Glutamatergic neuron (in vitro differentiated cells): ENCODE results near the gene CHRNA1. TPM values are rescaled to one million over a fixed set of nuclear protein-coding genes. Genes with fewer than 3 reads are reported as not detected.

Experiments used
- DNase-seq: peaks from one replicate; pipeline ENCODE4 v3.0.0; 2022
- H3K27ac Mint-ChIP-seq: one replicate; pipeline ENCODE4 v1.8.0; 2020; ENCODE audit warnings: mild to moderate bottlenecking, mixed read lengths, inconsistent platforms; ENCODE audit not compliant: unreplicated experiment
- H3K27me3 Mint-ChIP-seq: one replicate; pipeline ENCODE4 v1.8.0; 2020; ENCODE audit warnings: mild to moderate bottlenecking, moderate library complexity, mixed read lengths, inconsistent platforms; ENCODE audit not compliant: unreplicated experiment
- H3K36me3 Mint-ChIP-seq: one replicate; pipeline ENCODE4 v1.8.0; 2020; ENCODE audit warnings: mild to moderate bottlenecking, mixed read lengths, inconsistent platforms; ENCODE audit not compliant: unreplicated experiment
- H3K4me1 Mint-ChIP-seq: one replicate; pipeline ENCODE4 v1.8.0; 2020; ENCODE audit warnings: mild to moderate bottlenecking, low read depth, mixed read lengths, inconsistent platforms; ENCODE audit not compliant: unreplicated experiment
- H3K4me3 Mint-ChIP-seq: one replicate; pipeline ENCODE4 v1.8.0; 2020; ENCODE audit warnings: mild to moderate bottlenecking, mixed read lengths, inconsistent platforms; ENCODE audit not compliant: unreplicated experiment
- H3K9me3 Mint-ChIP-seq: one replicate; pipeline ENCODE4 v1.8.0; 2020; ENCODE audit warnings: mild to moderate bottlenecking, moderate library complexity, mixed read lengths, inconsistent platforms; ENCODE audit not compliant: unreplicated experiment
- total RNA-seq: library from RNA; stranded (reverse); fragmentation: NEBNext Ultra II Directional; extraction: Animal tissue kit (Norgen Biotek cat#: 25700); gene quantifications from one replicate; pipeline ENCODE4 v1.2.1, GENCODE V29; 2021; ENCODE audit not compliant: unreplicated experiment
- TF ChIP-seq, protein P1 (sequence below): fragments of 200-600 bp; sonication (generic); IDR thresholded peaks from one replicate; pipeline ENCODE4 v1.5.0; 2021; ENCODE audit not compliant: partially characterized antibody, unreplicated experiment

The CHRNA1 gene
- total RNA-seq, 1 donor from 2014 or later: 161 TPM

DNA sequence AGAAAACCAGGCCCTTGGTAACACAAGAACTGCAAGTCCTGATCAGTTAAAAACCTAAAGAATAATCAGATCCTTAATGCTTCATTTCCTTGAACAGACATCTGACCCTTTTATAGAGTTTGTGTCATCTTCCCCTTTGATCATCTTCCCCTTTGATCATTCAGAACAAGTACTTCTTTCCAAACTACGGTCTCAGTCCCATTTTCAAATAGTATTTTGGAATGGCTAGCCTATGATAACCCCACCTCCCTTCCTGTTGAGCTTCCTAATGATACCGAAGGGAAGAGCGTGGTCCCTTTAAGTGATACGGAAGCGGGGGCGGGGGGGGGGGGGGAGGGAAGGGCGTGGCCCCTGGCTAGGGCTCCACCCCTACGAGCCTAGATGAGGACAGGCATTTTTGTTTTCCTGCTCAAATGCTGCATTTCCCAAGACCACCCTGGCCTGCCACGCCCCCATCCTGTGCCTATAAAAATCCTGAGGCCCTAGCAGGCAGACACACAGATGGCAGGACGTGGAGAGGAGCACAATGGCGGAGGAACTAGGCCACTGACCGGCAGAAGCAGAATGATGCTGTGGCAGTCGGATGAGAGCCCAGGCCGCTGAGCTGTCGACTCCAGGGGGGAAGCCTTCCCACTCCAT lies 24.1 kb upstream of the CHRNA1 start:
- peaks cover 19% of the 10 kb centered on the region for H3K4me1 Mint-ChIP-seq
- H3K27ac Mint-ChIP-seq: peak overlapping the region; percentile 99
- peaks cover 2% of the 10 kb centered on the region for H3K36me3 Mint-ChIP-seq
- peaks cover 4% of the 10 kb centered on the region for H3K9me3 Mint-ChIP-seq
- DNase-seq: peak; percentile 67
- H3K27me3 Mint-ChIP-seq: peaks cover 2% of the 10 kb centered on the region
- TF ChIP-seq, protein P1, sequence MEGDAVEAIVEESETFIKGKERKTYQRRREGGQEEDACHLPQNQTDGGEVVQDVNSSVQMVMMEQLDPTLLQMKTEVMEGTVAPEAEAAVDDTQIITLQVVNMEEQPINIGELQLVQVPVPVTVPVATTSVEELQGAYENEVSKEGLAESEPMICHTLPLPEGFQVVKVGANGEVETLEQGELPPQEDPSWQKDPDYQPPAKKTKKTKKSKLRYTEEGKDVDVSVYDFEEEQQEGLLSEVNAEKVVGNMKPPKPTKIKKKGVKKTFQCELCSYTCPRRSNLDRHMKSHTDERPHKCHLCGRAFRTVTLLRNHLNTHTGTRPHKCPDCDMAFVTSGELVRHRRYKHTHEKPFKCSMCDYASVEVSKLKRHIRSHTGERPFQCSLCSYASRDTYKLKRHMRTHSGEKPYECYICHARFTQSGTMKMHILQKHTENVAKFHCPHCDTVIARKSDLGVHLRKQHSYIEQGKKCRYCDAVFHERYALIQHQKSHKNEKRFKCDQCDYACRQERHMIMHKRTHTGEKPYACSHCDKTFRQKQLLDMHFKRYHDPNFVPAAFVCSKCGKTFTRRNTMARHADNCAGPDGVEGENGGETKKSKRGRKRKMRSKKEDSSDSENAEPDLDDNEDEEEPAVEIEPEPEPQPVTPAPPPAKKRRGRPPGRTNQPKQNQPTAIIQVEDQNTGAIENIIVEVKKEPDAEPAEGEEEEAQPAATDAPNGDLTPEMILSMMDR: no peak
- H3K4me3 Mint-ChIP-seq: peak overlapping the region; percentile 75

GRCh38 chr2:174787487-174788205 lies 23.4 kb upstream of the CHRNA1 start:
- peak; percentile 43 for DNase-seq
- H3K27ac Mint-ChIP-seq: peak overlapping the region; percentile 86
- TF ChIP-seq, protein P1: no peak
- peaks cover 19% of the 10 kb centered on the region for H3K4me1 Mint-ChIP-seq
- H3K9me3 Mint-ChIP-seq: peaks cover 4% of the 10 kb centered on the region
- no peaks in the 10 kb centered on the region for H3K36me3 Mint-ChIP-seq
- H3K27me3 Mint-ChIP-seq: peaks cover 4% of the 10 kb centered on the region
- no peak overlapping the region for H3K4me3 Mint-ChIP-seq

DNA sequence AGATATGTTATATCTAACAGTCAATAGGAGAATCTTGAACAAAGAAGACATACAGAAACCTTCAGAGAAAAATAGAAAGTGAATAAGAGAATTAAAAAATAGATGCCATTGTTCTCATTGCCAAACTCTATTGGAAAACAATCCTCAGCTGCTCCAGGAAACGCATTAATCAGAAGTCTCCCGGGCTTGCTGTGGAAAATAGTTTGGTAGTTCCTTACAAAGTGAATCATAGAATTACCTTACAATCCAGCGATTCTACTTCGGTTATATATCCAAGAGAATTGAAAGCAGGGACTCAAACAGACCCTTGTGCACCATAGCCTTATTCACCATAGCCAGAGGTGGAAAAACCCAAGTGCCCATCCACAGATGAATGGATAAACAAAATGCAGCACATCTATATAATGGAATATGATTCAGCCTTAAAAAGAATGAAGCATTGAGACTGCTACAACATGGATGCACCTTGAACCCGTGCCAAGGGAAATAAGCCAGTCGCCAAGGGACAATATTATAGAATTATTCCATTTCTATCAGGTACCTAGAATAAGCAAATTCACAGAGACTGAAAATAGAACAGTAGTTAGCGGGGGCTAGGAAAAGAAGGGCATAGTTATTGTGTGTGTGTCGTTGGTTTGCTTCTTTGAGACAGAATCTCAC lies 21.9 kb upstream of the CHRNA1 start:
- Mint-ChIP-seq H3K27ac (no peak overlapping the region), H3K27me3 (peaks cover 6% of the 10 kb centered on the region), H3K4me1 (peaks cover 21% of the 10 kb centered on the region), H3K9me3 (peaks cover 7% of the 10 kb centered on the region), H3K36me3 (no peaks in the 10 kb centered on the region), H3K4me3 (no peak overlapping the region)
- TF ChIP-seq, protein P1: no peak
- DNase-seq: no peak

DNA sequence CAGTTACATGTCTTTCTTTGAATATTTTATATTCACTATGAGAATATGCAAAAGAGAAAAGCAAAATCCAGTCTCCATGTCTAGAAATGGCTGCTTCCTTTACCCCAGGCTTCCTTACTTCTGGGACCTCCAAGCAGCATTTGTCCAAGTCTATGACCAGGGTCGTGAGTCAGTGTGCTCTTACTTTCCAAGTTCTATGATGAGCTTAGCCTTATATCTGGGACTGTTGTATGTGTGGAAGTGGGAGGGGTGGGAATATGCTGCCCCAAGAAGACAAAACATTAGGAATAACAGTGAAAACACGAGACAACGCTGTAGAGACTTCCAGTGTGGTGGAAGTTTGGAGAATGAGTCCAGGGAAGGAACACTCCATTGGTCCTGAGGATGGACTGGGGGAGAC lies 21.2 kb upstream of the CHRNA1 start:
- Mint-ChIP-seq H3K9me3 (peaks cover 7% of the 10 kb centered on the region), H3K36me3 (no peaks in the 10 kb centered on the region), H3K4me3 (no peak overlapping the region), H3K4me1 (peaks cover 26% of the 10 kb centered on the region), H3K27me3 (peaks cover 6% of the 10 kb centered on the region), H3K27ac (no peak overlapping the region)
- TF ChIP-seq, protein P1: no peak
- DNase-seq: no peak

DNA sequence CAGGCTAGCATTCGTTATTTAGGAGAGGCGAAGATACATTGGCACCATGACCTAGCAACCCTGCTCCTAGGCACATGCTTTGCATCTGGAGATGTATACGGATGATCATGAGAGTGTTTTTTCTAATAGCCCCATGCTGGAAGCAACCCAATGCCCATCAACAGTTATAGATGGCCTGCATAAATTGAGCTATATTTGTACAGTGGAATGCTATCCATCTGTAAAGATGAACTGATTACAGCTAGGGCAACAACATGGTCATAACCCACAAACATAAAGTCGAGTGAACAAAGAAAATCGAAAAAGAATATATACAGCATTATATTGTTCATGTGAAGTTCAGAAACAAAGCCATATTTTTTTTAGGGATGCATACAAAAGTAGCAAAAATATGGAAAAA lies 20.6 kb upstream of the CHRNA1 start:
- peaks cover 6% of the 10 kb centered on the region for H3K27me3 Mint-ChIP-seq
- TF ChIP-seq, protein P1: no peak
- no peak for DNase-seq
- H3K4me3 Mint-ChIP-seq: no peak overlapping the region
- H3K4me1 Mint-ChIP-seq: peaks cover 30% of the 10 kb centered on the region
- H3K9me3 Mint-ChIP-seq: peaks cover 10% of the 10 kb centered on the region
- no peaks in the 10 kb centered on the region for H3K36me3 Mint-ChIP-seq
- no peak overlapping the region for H3K27ac Mint-ChIP-seq
